Activated naive CD8-positive, alpha-beta T cell treated with anti-CD3 and anti-CD28 coated beads for 36 hours (primary cell): Measurements from ENCODE around the gene FBXL19. TPM values are rescaled to one million over a fixed set of nuclear protein-coding genes. Genes with fewer than 3 reads are reported as not detected.

Source experiments
- DNase-seq: peaks from one replicate; pipeline ENCODE4 v3.0.0; 2021
- H3K27ac Mint-ChIP-seq: one replicate; pipeline ENCODE4 v1.8.0; 2022; ENCODE audit warnings: mild to moderate bottlenecking, moderate library complexity, mixed read lengths
- H3K27me3 Mint-ChIP-seq: one replicate; pipeline ENCODE4 v1.8.0; 2022; ENCODE audit warnings: mild to moderate bottlenecking, mixed read lengths
- H3K36me3 Mint-ChIP-seq: one replicate; pipeline ENCODE4 v1.8.0; 2021; ENCODE audit warnings: mild to moderate bottlenecking, mixed read lengths
- H3K4me1 Mint-ChIP-seq: one replicate; pipeline ENCODE4 v1.8.0; 2021; ENCODE audit warnings: mixed read lengths
- H3K4me3 Mint-ChIP-seq: one replicate; pipeline ENCODE4 v1.8.0; 2022; ENCODE audit warnings: mild to moderate bottlenecking, moderate library complexity, mixed read lengths
- H3K9me3 Mint-ChIP-seq: one replicate; pipeline ENCODE4 v1.8.0; 2022; ENCODE audit warnings: mixed read lengths
- total RNA-seq, 2 experiments: library from RNA; stranded (reverse); gene quantifications; one replicate each; pipeline ENCODE4 v1.2.3, GENCODE V29; 2021

FBXL19 gene
- total RNA-seq, 2 experiments from 2014 or later: 24.9 to 27.0 TPM

- Mint-ChIP-seq H3K9me3 (no peaks in the 10 kb centered on the region), H3K4me1 (peaks cover 26% of the 10 kb centered on the region), H3K36me3 (peaks cover 24% of the 10 kb centered on the region), H3K27me3 (no peaks in the 10 kb centered on the region), H3K27ac (peak within 1 kb of the TSS; percentile 99), H3K4me3 (peak within 1 kb of the TSS; percentile 96)
- peak; percentile 97 for DNase-seq
Measured at GRCh38 chr16:30957456-30958174, 34.2 kb downstream of the FBXL19 start, which contains the start of gene SETD1A. Gene SETD1A (plus strand): TSS chr16:30957754. CDS start chr16:30958732, 978 bp downstream.

GRCh38 chr16:30958175-30959079 is 35.1 kb downstream of the FBXL19 start:
- no peaks in the 10 kb centered on the region for H3K27me3 Mint-ChIP-seq
- H3K9me3 Mint-ChIP-seq: no peaks in the 10 kb centered on the region
- H3K4me1 Mint-ChIP-seq: peaks cover 26% of the 10 kb centered on the region
- H3K36me3 Mint-ChIP-seq: peaks cover 24% of the 10 kb centered on the region
- H3K4me3 Mint-ChIP-seq: peak overlapping the region; percentile 96
- DNase-seq: no peak
- H3K27ac Mint-ChIP-seq: peak overlapping the region; percentile 91

- no peaks in the 10 kb centered on the region for H3K9me3 Mint-ChIP-seq
- no peak for DNase-seq
- no peaks in the 10 kb centered on the region for H3K27me3 Mint-ChIP-seq
- peaks cover 32% of the 10 kb centered on the region for H3K36me3 Mint-ChIP-seq
- H3K4me1 Mint-ChIP-seq: peaks cover 20% of the 10 kb centered on the region
- H3K4me3 Mint-ChIP-seq: no peak overlapping the region
- no peak overlapping the region for H3K27ac Mint-ChIP-seq
Measured at GRCh38 chr16:30961384-30961783, 38.0 kb downstream of the FBXL19 start.

GRCh38 chr16:30963925-30964511 is 40.6 kb downstream of the FBXL19 start:
- Mint-ChIP-seq H3K36me3 (peaks cover 42% of the 10 kb centered on the region), H3K9me3 (no peaks in the 10 kb centered on the region), H3K4me3 (no peak overlapping the region), H3K4me1 (peaks cover 13% of the 10 kb centered on the region), H3K27me3 (no peaks in the 10 kb centered on the region), H3K27ac (no peak overlapping the region)
- DNase-seq: no peak

GRCh38 chr16:30964574-30965226 is 41.3 kb downstream of the FBXL19 start:
- Mint-ChIP-seq H3K36me3 (peaks cover 38% of the 10 kb centered on the region), H3K27me3 (no peaks in the 10 kb centered on the region), H3K9me3 (no peaks in the 10 kb centered on the region), H3K27ac (no peak overlapping the region), H3K4me3 (no peak overlapping the region), H3K4me1 (peaks cover 6% of the 10 kb centered on the region)
- no peak for DNase-seq

GRCh38 chr16:30965436-30965835 is 42.1 kb downstream of the FBXL19 start:
- H3K4me1 Mint-ChIP-seq: peaks cover 2% of the 10 kb centered on the region
- H3K27ac Mint-ChIP-seq: no peak overlapping the region
- H3K36me3 Mint-ChIP-seq: peaks cover 31% of the 10 kb centered on the region
- H3K4me3 Mint-ChIP-seq: no peak overlapping the region
- no peaks in the 10 kb centered on the region for H3K9me3 Mint-ChIP-seq
- H3K27me3 Mint-ChIP-seq: no peaks in the 10 kb centered on the region
- DNase-seq: no peak

- Mint-ChIP-seq H3K27me3 (no peaks in the 10 kb centered on the region), H3K4me1 (no peaks in the 10 kb centered on the region), H3K9me3 (no peaks in the 10 kb centered on the region), H3K4me3 (no peak overlapping the region), H3K36me3 (peaks cover 35% of the 10 kb centered on the region), H3K27ac (no peak overlapping the region)
- no peak for DNase-seq
Measured at GRCh38 chr16:30966033-30966619, 42.8 kb downstream of the FBXL19 start.

- Mint-ChIP-seq H3K27ac (no peak overlapping the region), H3K27me3 (no peaks in the 10 kb centered on the region), H3K9me3 (no peaks in the 10 kb centered on the region), H3K4me1 (no peaks in the 10 kb centered on the region), H3K36me3 (peaks cover 40% of the 10 kb centered on the region), H3K4me3 (no peak overlapping the region)
- DNase-seq: no peak
Measured at GRCh38 chr16:30967795-30968194, 44.4 kb downstream of the FBXL19 start.

- peaks cover 47% of the 10 kb centered on the region for H3K36me3 Mint-ChIP-seq
- H3K27me3 Mint-ChIP-seq: no peaks in the 10 kb centered on the region
- no peaks in the 10 kb centered on the region for H3K4me1 Mint-ChIP-seq
- H3K27ac Mint-ChIP-seq: no peak overlapping the region
- no peak overlapping the region for H3K4me3 Mint-ChIP-seq
- H3K9me3 Mint-ChIP-seq: no peaks in the 10 kb centered on the region
- DNase-seq: no peak
Measured at GRCh38 chr16:30969246-30969842, 46.0 kb downstream of the FBXL19 start.

GRCh38 chr16:30971298-30971697 is 47.9 kb downstream of the FBXL19 start:
- Mint-ChIP-seq H3K36me3 (peaks cover 43% of the 10 kb centered on the region), H3K4me1 (no peaks in the 10 kb centered on the region), H3K4me3 (no peak overlapping the region), H3K27ac (no peak overlapping the region), H3K27me3 (no peaks in the 10 kb centered on the region), H3K9me3 (no peaks in the 10 kb centered on the region)
- DNase-seq: no peak

- Mint-ChIP-seq H3K4me3 (no peak overlapping the region), H3K27me3 (no peaks in the 10 kb centered on the region), H3K27ac (no peak overlapping the region), H3K36me3 (peaks cover 41% of the 10 kb centered on the region), H3K9me3 (no peaks in the 10 kb centered on the region), H3K4me1 (no peaks in the 10 kb centered on the region)
- DNase-seq: no peak
Measured at GRCh38 chr16:30972872-30973271, 49.5 kb downstream of the FBXL19 start.

GRCh38 chr16:30974348-30974747 is 51.0 kb downstream of the FBXL19 start:
- Mint-ChIP-seq H3K27me3 (no peaks in the 10 kb centered on the region), H3K9me3 (no peaks in the 10 kb centered on the region), H3K27ac (no peak overlapping the region), H3K4me1 (no peaks in the 10 kb centered on the region), H3K4me3 (no peak overlapping the region), H3K36me3 (peaks cover 39% of the 10 kb centered on the region)
- no peak for DNase-seq

- Mint-ChIP-seq H3K9me3 (no peaks in the 10 kb centered on the region), H3K27ac (no peak overlapping the region), H3K4me1 (no peaks in the 10 kb centered on the region), H3K4me3 (no peak overlapping the region), H3K27me3 (no peaks in the 10 kb centered on the region), H3K36me3 (peaks cover 34% of the 10 kb centered on the region)
- no peak for DNase-seq
Measured at GRCh38 chr16:30976486-30976885, 53.1 kb downstream of the FBXL19 start.

GRCh38 chr16:30977502-30977901 is 54.1 kb downstream of the FBXL19 start:
- Mint-ChIP-seq H3K4me1 (no peaks in the 10 kb centered on the region), H3K9me3 (no peaks in the 10 kb centered on the region), H3K27me3 (no peaks in the 10 kb centered on the region), H3K36me3 (peaks cover 28% of the 10 kb centered on the region), H3K27ac (no peak overlapping the region), H3K4me3 (no peak overlapping the region)
- DNase-seq: peak; percentile 31
